SK-N-SH treated with all-trans-retinoic acid at 6 μM for 48 hours (cell line): ENCODE data around the gene STYK1.

Experiments used
- CREB5 ChIP-seq: fragments of 250-450 bp; sonication (Bioruptor Pico); IDR thresholded peaks from 2 replicates; pipeline ENCODE4 v1.5.1; 2020; ENCODE audit warnings: low read depth, mild to moderate bottlenecking, moderate library complexity
- ESRRG ChIP-seq: fragments of 250-450 bp; sonication (Bioruptor Pico); IDR thresholded peaks from 2 replicates; pipeline ENCODE4 v1.6.1; 2021; ENCODE audit warnings: mild to moderate bottlenecking
- PATZ1 ChIP-seq: fragments of 250-450 bp; sonication (Bioruptor Pico); IDR thresholded peaks from 2 replicates; pipeline ENCODE4 v1.8.0; 2020; ENCODE audit warnings: mild to moderate bottlenecking, moderate library complexity, borderline replicate concordance
- PPARA ChIP-seq: fragments of 250-450 bp; sonication (Bioruptor Pico); IDR thresholded peaks from 2 replicates; pipeline ENCODE4 v1.5.0; 2020; ENCODE audit warnings: mild to moderate bottlenecking, borderline replicate concordance
- SNAI2 ChIP-seq: fragments of 250-450 bp; sonication (Bioruptor Pico); IDR thresholded peaks from 2 replicates; pipeline ENCODE4 v1.5.0; 2020; ENCODE audit warnings: mild to moderate bottlenecking, moderate library complexity
- TCF4 ChIP-seq: fragments of 250-450 bp; sonication (Bioruptor Pico); IDR thresholded peaks from 2 replicates; pipeline ENCODE4 v1.8.0; 2021; ENCODE audit warnings: mild to moderate bottlenecking, moderate library complexity, borderline replicate concordance
- ZFP30 ChIP-seq: fragments of 450-650 bp; formaldehyde crosslinking; IDR thresholded peaks from 2 replicates; pipeline ENCODE4 v1.5.0; 2022; ENCODE audit warnings: mild to moderate bottlenecking, moderate library complexity
- ZNF70 ChIP-seq: fragments of 450-650 bp; formaldehyde crosslinking; IDR thresholded peaks from 2 replicates; pipeline ENCODE4 v1.5.0; 2020; ENCODE audit warnings: mild to moderate bottlenecking, moderate library complexity

- no peak for TF ChIP-seq ZNF70 (CRISPR knock-in tag)
- no peak for TF ChIP-seq ZFP30 (CRISPR knock-in tag)
- no peak for TF ChIP-seq ESRRG (CRISPR knock-in tag)
- no peak for TF ChIP-seq PATZ1 (CRISPR knock-in tag)
- no peak for TF ChIP-seq PPARA (CRISPR knock-in tag)
- TF ChIP-seq SNAI2 (CRISPR knock-in tag) = no peak
- TF ChIP-seq CREB5 (CRISPR knock-in tag) = no peak
- TF ChIP-seq TCF4 (CRISPR knock-in tag) = no peak
Measured at GRCh38 chr12:10636124-10636523, 37.7 kb downstream of the STYK1 start.
